ENCODE results near the gene HOOK1. TPM values are rescaled to one million over a fixed set of nuclear protein-coding genes. Genes with fewer than 3 reads are reported as not detected.

HOOK1 gene
- total RNA-seq, 1 experiment from 2014 or later: 42.0 TPM

DNA sequence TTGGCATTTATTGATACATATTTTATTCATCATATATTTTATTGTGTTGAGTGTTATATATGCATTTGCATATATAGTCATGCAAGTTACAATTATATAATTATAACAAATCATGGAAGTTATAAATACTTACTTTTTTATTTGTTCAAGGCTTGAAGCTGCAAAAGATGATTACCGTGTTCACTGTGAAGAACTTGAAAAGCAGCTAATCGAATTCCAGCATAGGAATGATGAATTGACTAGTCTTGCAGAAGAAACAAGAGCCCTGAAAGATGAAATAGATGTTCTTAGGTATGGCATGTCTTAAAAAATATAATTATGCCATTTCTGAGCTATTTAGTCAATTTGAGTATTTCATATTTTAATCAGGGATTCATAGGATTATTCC, 32.1 kb downstream of the HOOK1 start:
- Mint-ChIP-seq H3K4me3 (no peak overlapping the region), H3K4me1 (0 out of 4 replicates have a peak, but pooled peaks cover 0 to 2% of the 10 kb centered on the region in 2 experiments), H3K27me3 (ENCODE audit: low read depth) (no peaks in the 10 kb centered on the region), H3K27ac (no peak overlapping the region), H3K36me3 (ENCODE audit: insufficient read depth in 1 of 3, low read depth in 3 of 3) (peaks cover 16 to 48% (median 36%) of the 10 kb centered on the region in 3 experiments; a peak in 6 of 7 replicates), H3K9me3 (no peaks in the 10 kb centered on the region)
- Histone ChIP-seq H2BK20ac (ENCODE audit: low read depth, low read length, poor library complexity, severe bottlenecking) (no peak overlapping the region), H3K4me2 (ENCODE audit: insufficient read depth, insufficient read length, low read length) (no peak overlapping the region), H3K27me3 (ENCODE audit: insufficient read depth, low read length) (no peaks in the 10 kb centered on the region), H2BK120ac (ENCODE audit: low read depth, low read length, poor library complexity, severe bottlenecking) (no peak overlapping the region), H4K8ac (replicated peaks; ENCODE audit: insufficient read length, low read depth, low read length) (no peak overlapping the region), H3T11ph (ENCODE audit: low read length) (no peak overlapping the region), H3K18ac (ENCODE audit: insufficient read length, low read depth, low read length) (no peak overlapping the region), H2BK15ac (ENCODE audit: low read depth, low read length) (no peak overlapping the region), H4K91ac (ENCODE audit: insufficient read length, low read depth, low read length) (no peak overlapping the region), H3K23ac (ENCODE audit: insufficient read length, low read depth, low read length) (no peak overlapping the region), H4K5ac (ENCODE audit: insufficient read length, low read depth, low read length) (no peak overlapping the region), H2AFZ (ENCODE audit: low read length) (no peak overlapping the region), H2AK5ac (ENCODE audit: insufficient read length, low read length) (no peak overlapping the region), H3K9me3 (ENCODE audit: control insufficient read depth, low read depth, low read length) (no peaks in the 10 kb centered on the region), H3K4me1 (ENCODE audit: insufficient read depth, low read length) (no peaks in the 10 kb centered on the region), H4K20me1 (ENCODE audit: control insufficient read depth, insufficient read depth, insufficient read length) (no peaks in the 10 kb centered on the region), H3K27ac (ENCODE audit: insufficient read length, low read depth, low read length) (no peak overlapping the region), H3K23me2 (ENCODE audit: insufficient read length, low read depth, low read length, poor library complexity, severe bottlenecking) (no peaks in the 10 kb centered on the region), H3K79me1 (ENCODE audit: insufficient read depth, low read depth, low read length, poor library complexity, severe bottlenecking) (no peaks in the 10 kb centered on the region), H3K56ac (ENCODE audit: insufficient read length, low read depth, low read length) (no peak overlapping the region), H3K79me2 (ENCODE audit: insufficient read depth, low read length) (no peaks in the 10 kb centered on the region), H2BK12ac (ENCODE audit: insufficient read length, low read depth, low read length) (no peak overlapping the region), H3K9ac (ENCODE audit: extremely low read depth, insufficient read length, low read length) (no peak overlapping the region), H2BK5ac (ENCODE audit: insufficient read length, low read length) (no peak overlapping the region), H3K4ac (ENCODE audit: low read depth, low read length) (no peak overlapping the region), H3K14ac (ENCODE audit: insufficient read depth, low read length) (no peak overlapping the region)
- no CpG with 5 or more reads among the region's 2 CpGs for WGBS (ENCODE audit: extremely low coverage, insufficient read length, low lambda C conversion rate)
- no peak for DNase-seq
- TF ChIP-seq, protein P1, sequence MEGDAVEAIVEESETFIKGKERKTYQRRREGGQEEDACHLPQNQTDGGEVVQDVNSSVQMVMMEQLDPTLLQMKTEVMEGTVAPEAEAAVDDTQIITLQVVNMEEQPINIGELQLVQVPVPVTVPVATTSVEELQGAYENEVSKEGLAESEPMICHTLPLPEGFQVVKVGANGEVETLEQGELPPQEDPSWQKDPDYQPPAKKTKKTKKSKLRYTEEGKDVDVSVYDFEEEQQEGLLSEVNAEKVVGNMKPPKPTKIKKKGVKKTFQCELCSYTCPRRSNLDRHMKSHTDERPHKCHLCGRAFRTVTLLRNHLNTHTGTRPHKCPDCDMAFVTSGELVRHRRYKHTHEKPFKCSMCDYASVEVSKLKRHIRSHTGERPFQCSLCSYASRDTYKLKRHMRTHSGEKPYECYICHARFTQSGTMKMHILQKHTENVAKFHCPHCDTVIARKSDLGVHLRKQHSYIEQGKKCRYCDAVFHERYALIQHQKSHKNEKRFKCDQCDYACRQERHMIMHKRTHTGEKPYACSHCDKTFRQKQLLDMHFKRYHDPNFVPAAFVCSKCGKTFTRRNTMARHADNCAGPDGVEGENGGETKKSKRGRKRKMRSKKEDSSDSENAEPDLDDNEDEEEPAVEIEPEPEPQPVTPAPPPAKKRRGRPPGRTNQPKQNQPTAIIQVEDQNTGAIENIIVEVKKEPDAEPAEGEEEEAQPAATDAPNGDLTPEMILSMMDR (conservative IDR thresholded peaks at IDR 0.05): no peak

Data from H9 (cell line).